ENCODE data around the gene LHX3.

DNA sequence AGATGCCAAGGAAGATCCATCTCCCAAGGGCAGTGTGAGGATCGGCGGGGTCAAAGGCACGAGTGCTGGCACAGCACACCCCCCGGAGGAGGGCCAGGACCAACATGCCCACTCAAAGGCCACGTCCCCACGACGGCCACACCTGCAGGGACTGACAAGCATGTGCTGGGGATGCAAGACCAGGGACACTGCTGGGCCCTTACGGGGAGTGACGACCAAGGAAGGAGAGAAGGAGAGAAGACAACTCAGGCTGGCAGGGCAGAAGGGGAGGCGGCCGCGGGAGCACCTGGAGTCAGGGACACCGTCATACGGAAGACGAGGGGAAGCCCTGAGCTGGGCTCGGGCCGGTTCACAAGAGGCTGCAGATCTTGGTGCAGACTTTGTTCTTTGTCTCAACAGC, 30.2 kb upstream of the LHX3 start:
- TF ChIP-seq POLR2A (IDR thresholded peaks at IDR 0.05), result no peak
- TF ChIP-seq, protein P1, sequence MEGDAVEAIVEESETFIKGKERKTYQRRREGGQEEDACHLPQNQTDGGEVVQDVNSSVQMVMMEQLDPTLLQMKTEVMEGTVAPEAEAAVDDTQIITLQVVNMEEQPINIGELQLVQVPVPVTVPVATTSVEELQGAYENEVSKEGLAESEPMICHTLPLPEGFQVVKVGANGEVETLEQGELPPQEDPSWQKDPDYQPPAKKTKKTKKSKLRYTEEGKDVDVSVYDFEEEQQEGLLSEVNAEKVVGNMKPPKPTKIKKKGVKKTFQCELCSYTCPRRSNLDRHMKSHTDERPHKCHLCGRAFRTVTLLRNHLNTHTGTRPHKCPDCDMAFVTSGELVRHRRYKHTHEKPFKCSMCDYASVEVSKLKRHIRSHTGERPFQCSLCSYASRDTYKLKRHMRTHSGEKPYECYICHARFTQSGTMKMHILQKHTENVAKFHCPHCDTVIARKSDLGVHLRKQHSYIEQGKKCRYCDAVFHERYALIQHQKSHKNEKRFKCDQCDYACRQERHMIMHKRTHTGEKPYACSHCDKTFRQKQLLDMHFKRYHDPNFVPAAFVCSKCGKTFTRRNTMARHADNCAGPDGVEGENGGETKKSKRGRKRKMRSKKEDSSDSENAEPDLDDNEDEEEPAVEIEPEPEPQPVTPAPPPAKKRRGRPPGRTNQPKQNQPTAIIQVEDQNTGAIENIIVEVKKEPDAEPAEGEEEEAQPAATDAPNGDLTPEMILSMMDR (IDR thresholded peaks at IDR 0.05), result no peak
